ENCODE data around the gene STARD13.

STARD13 gene

DNA sequence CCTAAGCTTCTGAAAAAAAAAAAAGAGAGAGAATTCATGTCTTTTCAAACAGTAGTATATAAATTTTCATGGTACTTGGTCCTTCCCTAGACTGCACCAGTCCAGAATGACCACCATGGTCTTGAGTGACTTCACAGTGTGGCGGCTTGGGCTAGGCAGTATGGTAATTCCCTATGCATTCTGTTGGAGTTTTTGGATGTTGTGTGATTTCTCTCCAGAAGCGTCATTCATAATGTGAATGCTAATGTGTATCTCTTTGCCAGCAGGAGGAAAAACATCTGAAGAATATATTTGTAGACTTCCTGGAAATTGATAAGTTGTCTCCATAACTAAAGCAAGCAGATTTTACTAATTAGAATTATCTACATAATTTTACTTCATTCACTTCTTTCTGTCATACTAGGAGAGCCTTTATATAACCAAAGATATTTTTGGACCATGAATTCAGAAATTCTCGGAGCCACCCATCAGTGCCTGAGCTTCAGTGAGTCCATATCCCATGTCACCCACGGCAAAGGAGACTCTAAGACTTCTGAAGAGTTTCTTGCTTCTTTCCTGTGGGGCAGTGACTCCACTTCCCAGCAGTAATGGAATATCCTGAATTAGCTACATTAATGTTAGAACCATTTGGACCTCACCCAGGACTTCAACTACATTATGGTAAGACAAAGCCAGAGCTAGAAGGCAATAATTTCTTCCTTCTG lies 8.4 kb downstream of the STARD13 start:
- Histone ChIP-seq H3K36me3 (ENCODE audit: insufficient read depth, low read length) (no peaks in the 10 kb centered on the region), H3K9me3 (ENCODE audit: control insufficient read depth, insufficient read depth, low read length) (no peaks in the 10 kb centered on the region), H3K4me1 (ENCODE audit: insufficient read depth, low read length) (peaks cover 24% of the 10 kb centered on the region), H3K9ac (ENCODE audit: low read depth, low read length) (no peak overlapping the region)

DNA sequence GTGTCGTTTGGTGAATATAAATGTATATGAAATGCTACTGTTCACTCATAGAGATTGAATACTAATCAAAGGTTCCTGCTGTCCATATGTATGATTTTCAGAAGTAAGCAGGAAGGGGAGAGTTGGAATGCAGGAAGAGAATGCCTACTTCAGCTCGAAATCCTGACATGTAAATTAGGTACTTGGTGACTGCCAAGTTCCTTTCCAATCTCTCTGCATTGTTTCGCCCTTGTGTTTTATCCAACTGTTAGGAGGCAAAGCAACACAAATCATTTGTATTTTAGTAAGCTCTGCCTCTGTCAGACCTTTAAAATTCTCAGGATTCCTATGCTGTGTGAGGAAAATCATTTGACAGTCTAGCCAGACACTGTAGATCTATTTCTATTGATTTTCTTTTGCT lies 9.0 kb downstream of the STARD13 start:
- H3K9me3 ChIP-seq (ENCODE audit: control insufficient read depth, insufficient read depth, low read length) = no peaks in the 10 kb centered on the region
- peaks cover 24% of the 10 kb centered on the region for H3K4me1 ChIP-seq (ENCODE audit: insufficient read depth, low read length)
- no peak overlapping the region for H3K9ac ChIP-seq (ENCODE audit: low read depth, low read length)
- H3K36me3 ChIP-seq (ENCODE audit: insufficient read depth, low read length) = no peaks in the 10 kb centered on the region

DNA sequence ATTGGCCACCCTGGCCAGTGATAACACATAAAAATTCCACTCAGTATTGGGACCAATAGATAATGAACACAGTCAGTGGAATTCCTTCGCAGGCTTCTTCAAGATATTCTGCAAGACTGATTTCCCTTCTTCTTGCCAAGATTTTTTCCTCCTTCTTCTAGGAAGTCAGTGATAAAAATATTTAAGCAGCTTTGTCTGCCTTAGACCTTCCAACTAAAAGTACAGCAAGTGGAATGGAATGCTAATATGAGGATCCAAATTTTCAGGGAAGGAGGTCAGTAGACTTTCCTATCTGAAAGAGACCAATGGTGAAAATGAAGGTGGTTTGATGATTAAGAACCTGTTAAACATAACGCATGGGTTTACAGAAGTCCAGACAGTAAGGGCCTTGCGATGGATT lies 9.6 kb downstream of the STARD13 start:
- H3K4me1 ChIP-seq (ENCODE audit: insufficient read depth, low read length) = peaks cover 24% of the 10 kb centered on the region
- no peaks in the 10 kb centered on the region for H3K9me3 ChIP-seq (ENCODE audit: control insufficient read depth, insufficient read depth, low read length)
- H3K9ac ChIP-seq (ENCODE audit: low read depth, low read length) = no peak overlapping the region
- no peaks in the 10 kb centered on the region for H3K36me3 ChIP-seq (ENCODE audit: insufficient read depth, low read length)

DNA sequence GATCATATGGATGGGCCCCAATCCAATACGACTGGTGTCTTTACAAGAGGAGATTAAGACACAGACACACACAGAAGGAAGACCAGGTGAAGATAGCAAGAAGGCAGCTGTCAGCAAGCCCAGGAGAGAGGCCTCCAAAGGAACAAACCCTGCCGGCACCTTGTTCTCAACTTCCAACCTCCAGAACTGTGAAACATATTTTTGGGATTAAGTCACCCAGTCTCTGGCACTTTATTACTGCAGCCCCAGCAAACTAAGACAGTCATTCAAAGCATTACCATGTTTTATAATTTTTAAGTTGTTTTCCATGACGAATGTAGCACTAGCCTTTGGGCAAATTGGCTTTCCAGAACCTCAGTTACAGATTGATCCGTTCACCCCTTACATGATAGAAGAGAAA lies 11.3 kb downstream of the STARD13 start:
- Histone ChIP-seq H3K9me3 (ENCODE audit: control insufficient read depth, insufficient read depth, low read length) (no peaks in the 10 kb centered on the region), H3K9ac (ENCODE audit: low read depth, low read length) (no peak overlapping the region), H3K36me3 (ENCODE audit: insufficient read depth, low read length) (no peaks in the 10 kb centered on the region), H3K4me1 (ENCODE audit: insufficient read depth, low read length) (peaks cover 16% of the 10 kb centered on the region)

DNA sequence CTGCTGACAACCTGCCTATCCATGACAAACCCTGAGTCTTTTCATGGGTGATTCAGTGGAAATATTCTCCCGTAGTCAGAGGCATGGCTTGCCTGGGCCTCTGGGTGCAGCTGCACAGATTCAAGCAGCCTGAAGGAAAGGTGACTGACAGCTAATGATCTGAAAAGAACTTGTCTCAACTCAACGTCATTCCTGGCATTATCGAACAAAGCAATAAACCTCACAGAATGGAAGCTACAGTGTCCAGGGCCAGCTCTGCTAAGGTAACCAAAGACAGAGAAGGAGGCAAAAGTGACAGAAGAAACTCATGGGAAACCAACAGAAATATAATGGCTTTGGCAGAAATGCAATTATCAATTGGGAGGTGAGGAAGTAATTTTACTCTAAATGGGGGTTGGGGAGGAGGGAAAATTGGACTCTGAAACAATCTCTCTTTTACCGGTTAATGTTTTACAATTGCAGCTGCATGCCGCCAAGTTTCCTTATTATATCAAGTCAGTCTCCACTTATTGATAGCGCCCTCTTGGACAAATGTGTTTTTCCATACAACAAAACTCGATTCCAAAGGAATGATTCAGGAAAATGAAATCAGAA lies 12.9 kb downstream of the STARD13 start:
- Histone ChIP-seq H3K4me1 (ENCODE audit: insufficient read depth, low read length) (peaks cover 16% of the 10 kb centered on the region), H3K36me3 (ENCODE audit: insufficient read depth, low read length) (no peaks in the 10 kb centered on the region), H3K9me3 (ENCODE audit: control insufficient read depth, insufficient read depth, low read length) (no peaks in the 10 kb centered on the region), H3K9ac (ENCODE audit: low read depth, low read length) (no peak overlapping the region)

DNA sequence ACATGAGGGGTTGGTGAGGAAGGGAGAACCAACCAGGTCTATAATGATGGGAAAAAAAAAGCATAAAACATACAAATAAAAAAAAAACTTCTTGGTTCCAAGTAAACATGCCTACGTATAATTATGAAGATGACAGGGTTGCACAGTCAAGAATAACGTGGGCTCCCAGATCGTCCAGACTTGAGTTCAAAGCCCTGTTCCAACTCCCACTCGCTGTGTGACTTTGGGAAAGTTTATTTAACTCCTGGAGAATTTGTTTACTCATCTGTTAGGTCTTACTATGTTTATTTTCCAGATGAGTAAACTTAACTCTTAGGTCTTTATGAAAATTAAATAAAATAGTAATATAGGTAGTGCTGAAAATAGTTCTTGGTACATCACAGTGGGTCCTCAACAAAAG lies 13.8 kb downstream of the STARD13 start:
- Histone ChIP-seq H3K4me1 (ENCODE audit: insufficient read depth, low read length) (peaks cover 10% of the 10 kb centered on the region), H3K36me3 (ENCODE audit: insufficient read depth, low read length) (no peaks in the 10 kb centered on the region), H3K9ac (ENCODE audit: low read depth, low read length) (no peak overlapping the region), H3K9me3 (ENCODE audit: control insufficient read depth, insufficient read depth, low read length) (no peaks in the 10 kb centered on the region)

DNA sequence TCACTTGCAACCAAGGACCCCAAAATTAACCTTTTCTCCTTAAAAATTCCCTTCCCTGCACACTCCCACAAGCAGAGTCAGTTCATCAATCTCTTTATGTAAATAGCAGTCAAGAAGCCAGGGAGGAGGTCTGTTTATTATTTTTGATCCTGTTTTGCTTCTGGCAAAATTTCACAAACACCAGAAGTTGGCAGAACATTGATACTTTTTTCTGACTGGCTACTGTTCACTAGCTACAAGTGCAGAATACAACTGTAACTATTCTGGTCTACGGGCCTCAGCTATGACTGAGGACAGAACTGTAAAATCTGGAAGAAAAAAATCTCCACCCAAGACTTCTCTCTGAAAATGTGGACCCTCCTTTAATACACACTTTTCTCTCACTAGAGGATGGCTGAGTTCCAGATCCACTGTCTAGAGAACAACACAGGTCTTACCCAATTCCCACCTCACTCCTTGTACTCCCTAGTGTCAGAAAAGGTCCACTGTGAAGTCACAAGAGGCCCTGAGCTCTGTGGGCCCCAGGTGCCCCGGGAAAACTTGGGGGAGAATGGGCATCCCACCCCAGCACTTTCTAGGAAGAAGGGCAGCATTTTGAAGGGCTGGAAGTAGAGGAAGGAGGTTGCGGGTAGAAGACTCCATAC lies 14.5 kb downstream of the STARD13 start:
- Histone ChIP-seq H3K4me1 (ENCODE audit: insufficient read depth, low read length) (0 out of 2 replicates have a peak, but pooled peaks cover 5% of the 10 kb centered on the region), H3K9me3 (ENCODE audit: control insufficient read depth, insufficient read depth, low read length) (no peaks in the 10 kb centered on the region), H3K9ac (ENCODE audit: low read depth, low read length) (no peak overlapping the region), H3K36me3 (ENCODE audit: insufficient read depth, low read length) (no peaks in the 10 kb centered on the region)

DNA sequence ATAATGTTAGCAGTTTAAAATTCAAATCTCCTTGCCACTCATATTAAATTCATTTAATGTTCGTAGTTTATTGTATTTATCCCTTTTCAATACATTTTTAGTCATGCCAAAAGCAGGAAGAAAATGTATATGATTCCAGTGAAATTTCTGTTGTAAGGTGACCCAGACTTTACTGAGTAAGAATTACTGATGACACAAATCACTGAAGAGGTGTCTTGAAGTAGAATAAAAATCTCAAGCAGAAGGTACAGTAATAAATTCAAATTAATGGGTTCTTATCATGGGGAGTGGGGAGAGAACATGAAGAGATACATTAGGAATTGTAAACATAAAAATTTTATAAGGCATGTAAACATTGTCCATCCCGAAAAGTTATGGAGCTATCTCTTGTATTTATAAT lies 19.9 kb downstream of the STARD13 start:
- no peaks in the 10 kb centered on the region for H3K36me3 ChIP-seq (ENCODE audit: insufficient read depth, low read length)
- no peak overlapping the region for H3K9ac ChIP-seq (ENCODE audit: low read depth, low read length)
- no peaks in the 10 kb centered on the region for H3K9me3 ChIP-seq (ENCODE audit: control insufficient read depth, insufficient read depth, low read length)
- H3K4me1 ChIP-seq (ENCODE audit: insufficient read depth, low read length) = peaks cover 24% of the 10 kb centered on the region

DNA sequence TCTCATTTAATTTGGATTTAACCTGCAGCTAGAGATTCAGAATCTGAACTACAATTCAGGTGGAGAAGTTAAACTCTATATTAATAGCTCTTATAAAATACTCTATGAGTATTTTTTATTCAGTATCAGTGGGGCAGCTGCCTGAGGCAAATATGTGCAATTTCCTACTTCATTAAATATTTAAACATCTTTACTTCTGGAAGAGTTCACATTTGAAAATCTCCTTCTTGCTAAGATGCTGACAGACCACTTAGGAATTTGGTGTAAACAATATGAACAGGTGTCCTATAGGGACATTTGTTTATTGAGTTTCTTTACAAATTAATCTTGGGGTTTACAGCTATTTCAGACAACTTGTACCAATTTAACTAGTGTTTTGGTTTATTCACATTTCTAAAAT lies 20.4 kb downstream of the STARD13 start:
- Histone ChIP-seq H3K36me3 (ENCODE audit: insufficient read depth, low read length) (no peaks in the 10 kb centered on the region), H3K9ac (ENCODE audit: low read depth, low read length) (no peak overlapping the region), H3K9me3 (ENCODE audit: control insufficient read depth, insufficient read depth, low read length) (no peaks in the 10 kb centered on the region), H3K4me1 (ENCODE audit: insufficient read depth, low read length) (peaks cover 29% of the 10 kb centered on the region)

DNA sequence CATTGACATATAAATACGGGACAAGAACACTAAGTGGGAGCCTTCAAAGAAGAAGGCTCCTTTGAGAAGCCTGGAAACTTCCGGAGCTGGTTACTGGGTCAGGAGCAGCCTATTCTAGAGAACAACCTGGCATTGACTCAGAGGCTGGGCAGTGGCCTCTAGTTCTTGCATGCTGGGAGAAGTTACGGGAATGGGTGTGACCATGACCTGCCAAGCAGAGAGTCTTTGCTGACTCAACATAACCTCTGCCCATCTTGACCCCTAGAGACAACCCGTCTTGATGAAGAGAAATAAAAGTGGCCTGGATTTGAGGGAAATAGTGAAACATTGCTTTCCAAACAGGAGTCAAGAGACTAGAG lies 21.0 kb downstream of the STARD13 start:
- Histone ChIP-seq H3K9ac (ENCODE audit: low read depth, low read length) (no peak overlapping the region), H3K9me3 (ENCODE audit: control insufficient read depth, insufficient read depth, low read length) (no peaks in the 10 kb centered on the region), H3K36me3 (ENCODE audit: insufficient read depth, low read length) (no peaks in the 10 kb centered on the region), H3K4me1 (ENCODE audit: insufficient read depth, low read length) (peaks cover 32% of the 10 kb centered on the region)

DNA sequence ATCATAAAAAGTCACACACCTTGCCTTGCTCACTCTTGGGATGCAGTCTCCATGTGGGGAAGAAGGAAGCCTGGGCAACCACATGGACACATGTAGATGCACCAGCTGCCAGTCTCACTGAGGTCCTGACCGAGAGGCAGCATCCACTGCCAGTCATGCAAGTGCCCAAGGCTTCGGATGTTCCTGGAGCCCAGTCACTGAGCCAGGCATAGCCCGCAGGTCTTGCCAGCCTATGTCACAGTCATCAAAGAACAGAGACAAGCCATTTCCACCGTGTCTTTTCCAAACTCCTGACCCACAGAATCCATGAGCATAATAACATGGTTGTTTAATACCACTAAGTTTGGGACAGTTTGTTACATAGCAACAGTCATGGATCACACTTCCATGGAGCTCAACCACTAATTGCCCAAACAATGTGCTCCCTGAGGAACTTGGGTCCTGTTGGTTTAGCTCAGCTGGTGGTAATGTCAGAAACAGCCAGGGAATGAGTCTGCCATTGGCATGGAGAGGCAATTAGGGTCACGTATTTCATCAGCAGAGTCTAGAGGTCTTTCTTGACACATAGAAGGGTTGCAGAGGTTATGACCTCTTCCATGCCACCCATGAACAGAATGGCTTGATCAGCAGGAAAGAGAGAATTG lies 21.5 kb downstream of the STARD13 start:
- H3K9ac ChIP-seq (ENCODE audit: low read depth, low read length) = no peak overlapping the region
- H3K4me1 ChIP-seq (ENCODE audit: insufficient read depth, low read length) = peaks cover 32% of the 10 kb centered on the region
- no peaks in the 10 kb centered on the region for H3K36me3 ChIP-seq (ENCODE audit: insufficient read depth, low read length)
- no peaks in the 10 kb centered on the region for H3K9me3 ChIP-seq (ENCODE audit: control insufficient read depth, insufficient read depth, low read length)

DNA sequence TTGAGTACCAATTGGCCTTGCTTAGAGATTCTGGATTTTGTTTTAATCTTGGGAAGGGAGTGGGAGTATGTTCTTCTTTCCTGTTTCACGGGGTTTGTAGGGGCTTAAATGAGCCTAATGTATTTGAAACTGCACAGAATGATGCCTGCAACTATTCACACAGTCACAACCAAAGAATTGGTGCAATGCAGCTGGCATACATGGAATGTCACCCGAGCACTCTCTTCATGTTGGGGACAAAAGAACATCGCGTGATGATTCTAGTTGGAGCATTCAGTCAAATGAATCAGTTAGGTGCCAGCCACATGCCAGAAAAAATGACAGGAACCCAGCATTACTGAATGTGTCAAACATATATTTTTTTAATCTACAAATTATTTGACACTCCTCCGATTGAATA lies 22.1 kb downstream of the STARD13 start:
- H3K9me3 ChIP-seq (ENCODE audit: control insufficient read depth, insufficient read depth, low read length) = no peaks in the 10 kb centered on the region
- no peaks in the 10 kb centered on the region for H3K36me3 ChIP-seq (ENCODE audit: insufficient read depth, low read length)
- H3K4me1 ChIP-seq (ENCODE audit: insufficient read depth, low read length) = peaks cover 38% of the 10 kb centered on the region
- H3K9ac ChIP-seq (ENCODE audit: low read depth, low read length) = no peak overlapping the region

DNA sequence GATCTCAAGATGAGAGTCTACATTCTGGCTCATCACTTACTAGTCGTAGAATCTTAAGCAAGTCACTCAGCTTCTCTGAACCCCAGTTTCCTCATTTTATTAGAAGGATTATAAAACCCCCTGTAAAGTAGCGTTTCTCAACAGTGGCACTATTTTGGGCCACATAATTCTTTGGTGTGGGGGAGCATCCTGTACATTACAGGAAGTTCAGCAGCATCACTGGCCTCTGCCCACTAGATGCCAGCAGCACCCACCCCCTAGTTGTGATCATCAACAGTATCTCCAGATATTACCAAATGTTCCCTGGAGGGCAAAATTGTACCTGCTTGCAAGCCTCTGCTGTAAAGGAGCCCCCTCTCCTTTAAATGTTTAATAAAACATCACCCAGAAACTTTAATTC lies 22.6 kb downstream of the STARD13 start:
- no peaks in the 10 kb centered on the region for H3K36me3 ChIP-seq (ENCODE audit: insufficient read depth, low read length)
- H3K9me3 ChIP-seq (ENCODE audit: control insufficient read depth, insufficient read depth, low read length) = no peaks in the 10 kb centered on the region
- H3K9ac ChIP-seq (ENCODE audit: low read depth, low read length) = no peak overlapping the region
- H3K4me1 ChIP-seq (ENCODE audit: insufficient read depth, low read length) = peaks cover 41% of the 10 kb centered on the region

DNA sequence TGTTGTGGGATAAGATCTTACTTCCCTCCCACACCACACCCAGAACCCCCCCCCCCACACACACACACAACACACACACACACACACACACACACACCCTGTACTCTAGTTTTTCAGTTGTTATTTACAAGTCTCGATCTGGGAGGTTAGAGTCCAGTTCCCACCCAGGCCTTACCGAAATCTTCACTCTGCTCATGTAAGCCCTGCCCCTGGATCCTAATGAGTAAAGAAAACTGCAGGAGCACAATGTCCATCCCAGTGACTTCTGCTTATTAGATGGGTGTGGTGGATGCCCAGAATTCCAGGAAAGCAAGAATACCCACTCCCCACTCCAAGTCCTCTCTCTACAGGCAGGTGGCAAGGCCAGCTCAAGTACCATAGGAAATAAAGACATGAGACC lies 23.0 kb downstream of the STARD13 start:
- Histone ChIP-seq H3K9ac (ENCODE audit: low read depth, low read length) (no peak overlapping the region), H3K36me3 (ENCODE audit: insufficient read depth, low read length) (no peaks in the 10 kb centered on the region), H3K4me1 (ENCODE audit: insufficient read depth, low read length) (peaks cover 41% of the 10 kb centered on the region), H3K9me3 (ENCODE audit: control insufficient read depth, insufficient read depth, low read length) (no peaks in the 10 kb centered on the region)

DNA sequence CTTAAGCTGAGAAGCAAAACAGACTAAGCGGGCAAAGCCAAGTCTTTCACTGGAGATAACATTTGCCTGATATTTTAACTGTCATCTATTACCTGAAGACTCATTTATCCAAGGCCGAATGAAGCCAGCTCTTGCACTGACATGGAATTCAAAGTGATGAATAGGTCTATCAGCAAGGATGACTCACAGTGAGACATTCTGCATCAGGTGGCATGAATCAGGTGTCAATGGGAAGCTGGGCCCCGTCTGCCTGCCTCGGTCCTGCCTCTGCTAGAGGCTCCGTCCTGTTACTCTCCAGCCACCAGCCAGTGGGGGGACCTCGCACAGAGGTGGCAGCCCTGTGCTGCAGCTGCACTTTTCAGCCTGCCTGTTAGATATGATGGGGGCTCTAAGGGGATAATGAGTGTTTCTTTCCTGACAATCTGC lies 23.5 kb downstream of the STARD13 start:
- Histone ChIP-seq H3K9me3 (ENCODE audit: control insufficient read depth, insufficient read depth, low read length) (no peaks in the 10 kb centered on the region), H3K36me3 (ENCODE audit: insufficient read depth, low read length) (no peaks in the 10 kb centered on the region), H3K9ac (ENCODE audit: low read depth, low read length) (no peak overlapping the region), H3K4me1 (ENCODE audit: insufficient read depth, low read length) (peaks cover 41% of the 10 kb centered on the region)

Measured in ES-I3 (cell line).